Natural killer cell (primary cell): ENCODE data around the gene RPSA. TPM values are rescaled to one million over a fixed set of nuclear protein-coding genes. Genes with fewer than 3 reads are reported as not detected.

ENCODE experiments used
- ATAC-seq, 3 donors: fragments of 150-1000 bp in 2 of 3; fragments of 200-7000 bp in 1 of 3; cut with Tn5 transposase; 1 replicate in 1 of 3; 2 replicates in 2 of 3; pipeline ENCODE4 v1.10.0; 2021; ENCODE audit warnings: mild to moderate bottlenecking in 2 of 3, moderate library complexity in 2 of 3
- DNase-seq, 2 donors: peaks; one replicate each; pipeline versions ENCODE4 v3.0.0 to v3.0.0-alpha.2; 2013 to 2021; ENCODE audit warnings: mixed read lengths in 1 of 2
- H3K27ac ChIP-seq: one replicate; pipeline ENCODE4 v1.5.1; 2013; ENCODE audit warnings: mild to moderate bottlenecking, low read length
- H3K27me3 ChIP-seq: one replicate; pipeline ENCODE4 v1.6.1; 2013; ENCODE audit warnings: low read length; ENCODE audit not compliant: control insufficient read depth, insufficient read depth
- H3K36me3 ChIP-seq: one replicate; pipeline ENCODE4 v1.6.1; 2013; ENCODE audit warnings: low read length; ENCODE audit not compliant: control insufficient read depth, insufficient read depth
- H3K4me1 ChIP-seq: one replicate; pipeline ENCODE4 v1.6.1; 2013; ENCODE audit warnings: low read length; ENCODE audit not compliant: control insufficient read depth, insufficient read depth
- H3K4me3 ChIP-seq: one replicate; pipeline ENCODE4 v1.5.1; 2013; ENCODE audit warnings: low read length
- H3K9me3 ChIP-seq: one replicate; pipeline ENCODE4 v1.6.1; 2013; ENCODE audit warnings: low read length; ENCODE audit not compliant: control insufficient read depth, insufficient read depth
- H3K27ac Mint-ChIP-seq, 2 donors: one replicate each; pipeline ENCODE4 v1.8.0; 2022; ENCODE audit warnings: mild to moderate bottlenecking in 2 of 2, mixed read lengths in 2 of 2, moderate library complexity in 1 of 2
- H3K27me3 Mint-ChIP-seq, 2 donors: one replicate each; pipeline ENCODE4 v1.8.0; 2022; ENCODE audit warnings: low read depth in 2 of 2, mixed read lengths in 2 of 2
- H3K36me3 Mint-ChIP-seq: one replicate; pipeline ENCODE4 v1.8.0; 2022; ENCODE audit warnings: mixed read lengths
- H3K4me1 Mint-ChIP-seq, 2 donors: one replicate each; pipeline ENCODE4 v1.8.0; 2022; ENCODE audit warnings: mixed read lengths in 2 of 2
- H3K4me3 Mint-ChIP-seq: one replicate; pipeline ENCODE4 v1.8.0; 2022; ENCODE audit warnings: mild to moderate bottlenecking, moderate library complexity, mixed read lengths
- H3K9me3 Mint-ChIP-seq, 2 donors: one replicate each; pipeline ENCODE4 v1.8.0; 2022; ENCODE audit warnings: mixed read lengths in 2 of 2
- WGBS: methylation state at CpG from one replicate; pipeline ENCODE4 v1.1.7; 2013; ENCODE audit warnings: missing lambda C conversion rate; ENCODE audit not compliant: insufficient coverage; 5-methylcytosine and 5-hydroxymethylcytosine counted together
- intact Hi-C: fragments of 100-400 bp; cut with micrococcal nuclease; formaldehyde crosslinking; loops from one replicate; pipeline ENCODE4 v1.14.2; 2022
- total RNA-seq, 4 donors: library from RNA; stranded (reverse); fragments of 120-200 nt in 1 of 4; gene quantifications; one replicate each; pipeline versions ENCODE4 v1.2.3 to v1.2.4, GENCODE V29; 2013 to 2022
- TF ChIP-seq, protein P1 (sequence below): fragments of 200-600 bp; IDR thresholded peaks from one replicate; pipeline ENCODE4 v1.8.0; 2022; ENCODE audit warnings: antibody characterized with exemption

RPSA gene
- total RNA-seq, 3 donors from 2014 or later (not counting 1 experiment from before 2014, with no cell fraction given) = 737 to 921 (median 821) TPM

DNA sequence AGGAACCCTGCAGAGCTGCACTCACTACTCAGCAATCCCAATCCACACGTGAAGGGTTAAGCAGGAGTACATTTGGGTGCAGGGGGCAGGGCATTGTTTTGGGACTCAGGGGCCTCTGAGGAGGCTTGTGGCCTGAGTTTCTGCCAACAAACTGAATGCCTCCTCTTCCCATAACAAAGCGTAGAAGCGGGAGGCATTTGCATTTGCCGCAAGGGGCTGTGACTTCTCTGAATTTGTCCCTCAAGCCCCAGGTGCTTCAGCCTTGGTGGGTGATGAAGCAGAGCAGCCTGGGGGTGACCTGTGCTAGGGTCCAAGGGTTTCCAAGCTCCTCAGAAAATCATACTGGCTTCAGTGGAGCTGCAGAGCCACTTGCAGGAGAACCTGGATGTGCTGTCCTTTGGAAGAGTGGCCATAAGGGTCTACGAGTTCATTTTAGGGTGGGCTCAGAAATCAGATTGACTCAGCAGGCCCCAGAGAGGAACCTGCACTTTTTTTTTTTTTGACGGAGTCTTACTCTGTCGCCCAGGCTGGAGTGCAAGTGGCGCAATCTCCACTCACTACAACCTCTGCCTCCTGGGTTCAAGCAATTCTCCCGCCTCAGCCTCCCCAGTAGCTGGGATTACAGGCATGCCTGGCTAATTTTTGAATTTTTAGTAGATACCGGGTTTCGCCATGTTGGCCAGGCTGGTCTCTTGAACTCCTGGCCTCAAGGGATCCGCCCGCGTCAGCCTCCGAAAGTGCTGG lies 1.4 kb upstream of the RPSA start:
- DNase-seq (no peak), ATAC-seq (no peak)
- 95% methylated on average over 15 of the region's 15 CpGs for WGBS
- intact Hi-C loops = loop anchor here (5.0 kb wide), 1 partner anchor 353 kb away; the partner anchor contains the start of genes SCN11A and WDR48
- peaks cover 7% of the 10 kb centered on the region for H3K36me3 Mint-ChIP-seq
- peaks cover 29 to 33% of the 10 kb centered on the region in 2 donors for H3K4me1 Mint-ChIP-seq
- Histone ChIP-seq H3K36me3 (peaks cover 31% of the 10 kb centered on the region), H3K27ac (no peak overlapping the region), H3K4me3 (no peak overlapping the region), H3K4me1 (peaks cover 19% of the 10 kb centered on the region), H3K9me3 (no peaks in the 10 kb centered on the region), H3K27me3 (no peaks in the 10 kb centered on the region)
- no peaks in the 10 kb centered on the region for H3K9me3 Mint-ChIP-seq
- H3K4me3 Mint-ChIP-seq = no peak overlapping the region
- H3K27ac Mint-ChIP-seq = peak overlapping the region in 1 of 2 donors; percentile 96
- no peaks in the 10 kb centered on the region for H3K27me3 Mint-ChIP-seq
- TF ChIP-seq, protein P1, sequence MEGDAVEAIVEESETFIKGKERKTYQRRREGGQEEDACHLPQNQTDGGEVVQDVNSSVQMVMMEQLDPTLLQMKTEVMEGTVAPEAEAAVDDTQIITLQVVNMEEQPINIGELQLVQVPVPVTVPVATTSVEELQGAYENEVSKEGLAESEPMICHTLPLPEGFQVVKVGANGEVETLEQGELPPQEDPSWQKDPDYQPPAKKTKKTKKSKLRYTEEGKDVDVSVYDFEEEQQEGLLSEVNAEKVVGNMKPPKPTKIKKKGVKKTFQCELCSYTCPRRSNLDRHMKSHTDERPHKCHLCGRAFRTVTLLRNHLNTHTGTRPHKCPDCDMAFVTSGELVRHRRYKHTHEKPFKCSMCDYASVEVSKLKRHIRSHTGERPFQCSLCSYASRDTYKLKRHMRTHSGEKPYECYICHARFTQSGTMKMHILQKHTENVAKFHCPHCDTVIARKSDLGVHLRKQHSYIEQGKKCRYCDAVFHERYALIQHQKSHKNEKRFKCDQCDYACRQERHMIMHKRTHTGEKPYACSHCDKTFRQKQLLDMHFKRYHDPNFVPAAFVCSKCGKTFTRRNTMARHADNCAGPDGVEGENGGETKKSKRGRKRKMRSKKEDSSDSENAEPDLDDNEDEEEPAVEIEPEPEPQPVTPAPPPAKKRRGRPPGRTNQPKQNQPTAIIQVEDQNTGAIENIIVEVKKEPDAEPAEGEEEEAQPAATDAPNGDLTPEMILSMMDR = no peak

DNA sequence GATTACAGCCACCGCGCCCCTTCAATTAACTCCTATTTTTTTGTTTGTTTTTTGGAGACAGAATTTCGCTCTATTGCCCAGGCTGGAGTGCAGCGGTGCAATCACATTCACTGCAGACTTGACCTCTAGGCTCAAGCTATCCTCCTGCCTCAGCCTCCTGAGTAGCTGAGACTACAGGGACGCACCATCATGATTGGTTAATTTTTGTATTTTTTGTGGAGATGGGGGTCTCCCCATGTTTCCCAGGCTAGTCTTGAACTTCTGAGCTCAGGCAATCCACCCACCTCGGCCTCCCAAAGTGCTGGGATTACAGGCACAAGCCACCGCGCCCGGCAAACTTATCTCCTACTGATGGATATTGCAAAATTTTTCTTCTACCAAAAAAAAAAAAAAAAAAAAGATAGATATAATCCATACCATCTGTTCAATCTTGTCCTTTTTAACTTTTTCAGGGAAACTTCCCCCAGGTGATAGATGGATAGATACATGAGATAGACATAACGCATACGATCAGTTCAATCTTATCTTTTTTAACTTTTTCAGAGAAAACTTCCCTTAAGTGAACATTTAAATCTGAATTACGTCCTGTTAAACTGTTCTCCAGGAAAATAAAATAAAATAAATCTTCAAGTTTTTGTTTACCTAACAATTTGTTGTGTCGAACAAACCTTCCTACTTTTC lies 693 bp upstream of the RPSA start:
- H3K4me3 Mint-ChIP-seq = peak overlapping the region; percentile 96
- DNase-seq (no peak), ATAC-seq (no peak)
- 71% methylated on average over 11 of the region's 13 CpGs for WGBS
- H3K4me3 ChIP-seq = peak overlapping the region; percentile 55
- no peaks in the 10 kb centered on the region for H3K9me3 Mint-ChIP-seq
- H3K27me3 ChIP-seq = no peaks in the 10 kb centered on the region
- intact Hi-C loops = loop anchor here (1.0 to 5.0 kb wide), 2 partner anchors 22 to 354 kb away; partner anchors contain the start of genes SCN11A and WDR48
- H3K4me1 ChIP-seq = peaks cover 19% of the 10 kb centered on the region
- no peaks in the 10 kb centered on the region for H3K9me3 ChIP-seq
- H3K36me3 ChIP-seq = peaks cover 35% of the 10 kb centered on the region
- TF ChIP-seq, protein P1 = no peak
- no peaks in the 10 kb centered on the region for H3K27me3 Mint-ChIP-seq
- H3K36me3 Mint-ChIP-seq = peaks cover 12% of the 10 kb centered on the region
- H3K27ac ChIP-seq = peak overlapping the region; percentile 71
- H3K4me1 Mint-ChIP-seq = peaks cover 34 to 38% of the 10 kb centered on the region in 2 donors
- H3K27ac Mint-ChIP-seq = peak overlapping the region; percentile 96 to 98

DNA sequence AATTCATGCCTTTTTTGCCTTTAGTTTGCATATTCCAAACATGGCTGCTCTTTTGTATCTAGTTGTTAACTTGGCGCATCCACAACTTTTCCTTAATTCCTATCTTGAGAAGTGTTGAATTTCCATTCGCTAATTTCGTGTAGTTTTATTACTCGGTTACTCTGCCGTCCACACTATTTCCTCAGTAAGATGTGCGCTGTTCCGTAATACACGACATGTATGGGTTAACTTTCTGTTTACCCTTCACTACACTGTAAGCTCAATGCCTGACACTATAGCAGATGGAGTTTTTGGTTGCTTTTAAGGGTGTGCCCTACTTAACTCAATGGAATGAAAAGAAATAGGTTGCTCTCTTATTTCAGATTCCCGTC lies 724 bp downstream of the RPSA start:
- H3K36me3 Mint-ChIP-seq = peaks cover 13% of the 10 kb centered on the region
- Histone ChIP-seq H3K4me1 (peaks cover 19% of the 10 kb centered on the region), H3K36me3 (peaks cover 40% of the 10 kb centered on the region), H3K27me3 (no peaks in the 10 kb centered on the region), H3K27ac (peak overlapping the region; percentile 71), H3K4me3 (peak overlapping the region; percentile 55), H3K9me3 (no peaks in the 10 kb centered on the region)
- 14% methylated on average over 9 of the region's 9 CpGs for WGBS
- TF ChIP-seq, protein P1 = no peak
- ATAC-seq (no peak), DNase-seq (peak in 1 of 2 donors; percentile 29)
- H3K9me3 Mint-ChIP-seq = no peaks in the 10 kb centered on the region
- H3K27me3 Mint-ChIP-seq = no peaks in the 10 kb centered on the region
- H3K27ac Mint-ChIP-seq = peak overlapping the region; percentile 96 to 98
- intact Hi-C loops = loop anchor here (5.0 kb wide), 1 partner anchor 355 kb away; the partner anchor contains the start of genes SCN11A and WDR48
- H3K4me1 Mint-ChIP-seq = peaks cover 41 to 43% of the 10 kb centered on the region in 2 donors
- H3K4me3 Mint-ChIP-seq = peak overlapping the region; percentile 96
